HepG2 (cell line): ENCODE data around the gene TANC1.

Experiments
- CTCF ChIP-seq: sonication (generic); formaldehyde crosslinking; IDR thresholded peaks from 2 replicates; pipeline ENCODE4 v1.5.0; 2020; ENCODE audit warnings: mild to moderate bottlenecking, missing genetic modification reagents, moderate library complexity
- PHB2 ChIP-seq: fragments of 450-650 bp; IDR thresholded peaks from 2 replicates; pipeline ENCODE4 v1.6.1; 2018; ENCODE audit not compliant: partially characterized antibody
- ZNF160 ChIP-seq: sonication (generic); formaldehyde crosslinking; IDR thresholded peaks from 2 replicates; pipeline ENCODE4 v1.8.0; 2022; ENCODE audit warnings: mild to moderate bottlenecking, inconsistent platforms, missing genetic modification reagents
- ZNF292 ChIP-seq: sonication (generic); formaldehyde crosslinking; IDR thresholded peaks from 2 replicates; pipeline ENCODE4 v1.8.1; 2022; ENCODE audit warnings: mild to moderate bottlenecking, low read depth, missing genetic modification reagents, borderline replicate concordance

- TF ChIP-seq ZNF292 (CRISPR knock-in tag) (no peak), ZNF160 (CRISPR knock-in tag) (no peak), CTCF (CRISPR knock-in tag) (no peak), PHB2 (no peak)
Measured at GRCh38 chr2:159015174-159015573, 46.7 kb downstream of the TANC1 start.
